ENCODE results near the gene CYP19A1. TPM values are rescaled to one million over a fixed set of nuclear protein-coding genes. Genes with fewer than 3 reads are reported as not detected.

The CYP19A1 gene
- total RNA-seq, 1 donor from 2014 or later, result 0.07 TPM

- H3K9me3 Mint-ChIP-seq, result no peaks in the 10 kb centered on the region
- H3K4me3 Mint-ChIP-seq, result no peak overlapping the region
- TF ChIP-seq CTCF (IDR thresholded peaks at IDR 0.05), result no peak
- H3K4me1 Mint-ChIP-seq, result no peaks in the 10 kb centered on the region
- H3K27ac Mint-ChIP-seq, result no peak overlapping the region
- peaks cover 9% of the 10 kb centered on the region for H3K27me3 Mint-ChIP-seq
- H3K36me3 Mint-ChIP-seq (ENCODE audit: low read depth), result no peaks in the 10 kb centered on the region
- DNase-seq, result no peak
- ChIA-PET POLR2A (no interaction called here), CTCF (interaction anchor here (1.4 to 5.1 kb wide), 2 partner anchors 153 to 220 kb away, joined by 3 to 43 read pairs; no protein-coding TSS in a partner anchor)
- intact Hi-C loops (cut with micrococcal nuclease), result no loop called here
- ATAC-seq (ENCODE audit: low read depth), result no peak
These were observed 44.4 kb upstream of the CYP19A1 start for GRCh38 chr15:51382787-51383186.

GRCh38 chr15:51380999-51381806 lies 42.8 kb upstream of the CYP19A1 start:
- intact Hi-C loops (cut with micrococcal nuclease), result loop anchor here (1.0 to 2.0 kb wide), 5 partner anchors 94 to 218 kb away; no protein-coding TSS in a partner anchor
- no peak overlapping the region for H3K4me3 Mint-ChIP-seq
- H3K4me1 Mint-ChIP-seq, result no peaks in the 10 kb centered on the region
- H3K36me3 Mint-ChIP-seq (ENCODE audit: low read depth), result no peaks in the 10 kb centered on the region
- peaks cover 9% of the 10 kb centered on the region for H3K27me3 Mint-ChIP-seq
- peak; percentile 81 for ATAC-seq (ENCODE audit: low read depth)
- no peak for TF ChIP-seq CTCF (IDR thresholded peaks at IDR 0.05)
- DNase-seq, result no peak
- POLR2A ChIA-PET, result no interaction called here
- H3K27ac Mint-ChIP-seq, result no peak overlapping the region
- CTCF ChIA-PET, result interaction anchor here (0.9 to 5.1 kb wide), 6 partner anchors 9 to 239 kb away, joined by 3 to 43 read pairs (median 4); no protein-coding TSS in a partner anchor
- H3K9me3 Mint-ChIP-seq, result no peaks in the 10 kb centered on the region

DNA sequence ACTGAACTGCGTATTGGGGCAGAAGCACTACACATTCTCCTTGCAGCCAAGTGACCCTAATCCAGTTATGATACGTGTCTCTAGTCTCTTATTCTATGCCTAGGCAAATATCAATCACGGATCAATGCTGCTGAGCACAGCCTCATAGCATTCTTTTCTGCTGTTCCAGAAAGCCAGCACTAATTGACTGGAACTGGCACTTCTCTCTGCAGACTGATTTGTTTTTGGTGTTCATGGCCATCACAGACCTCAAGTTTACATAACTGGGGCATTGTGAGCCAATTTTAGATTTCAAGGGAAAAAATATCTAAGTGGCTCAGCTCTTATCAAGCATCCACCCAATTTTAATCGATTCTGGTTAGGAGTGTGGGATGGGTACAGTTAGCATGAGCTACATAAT lies 41.0 kb upstream of the CYP19A1 start:
- ATAC-seq (ENCODE audit: low read depth) (no peak), DNase-seq (no peak)
- Mint-ChIP-seq H3K9me3 (no peaks in the 10 kb centered on the region), H3K4me3 (no peak overlapping the region), H3K36me3 (ENCODE audit: low read depth) (no peaks in the 10 kb centered on the region), H3K27ac (no peak overlapping the region), H3K4me1 (no peaks in the 10 kb centered on the region), H3K27me3 (peaks cover 5% of the 10 kb centered on the region)
- POLR2A ChIA-PET, result no interaction called here
- CTCF ChIA-PET, result interaction anchor here (1.3 to 5.1 kb wide), 2 partner anchors 9 to 216 kb away, joined by 3 to 43 read pairs; no protein-coding TSS in a partner anchor
- intact Hi-C loops (cut with micrococcal nuclease), result no loop called here
- no peak for TF ChIP-seq CTCF (IDR thresholded peaks at IDR 0.05)

- ChIA-PET CTCF (interaction anchor here (0.6 to 5.1 kb wide), 2 partner anchors 188 to 215 kb away, joined by 4 to 43 read pairs; no protein-coding TSS in a partner anchor), POLR2A (no interaction called here)
- ATAC-seq (ENCODE audit: low read depth) (no peak), DNase-seq (no peak)
- Mint-ChIP-seq H3K27me3 (peaks cover 5% of the 10 kb centered on the region), H3K4me3 (no peak overlapping the region), H3K9me3 (no peaks in the 10 kb centered on the region), H3K27ac (no peak overlapping the region), H3K36me3 (ENCODE audit: low read depth) (no peaks in the 10 kb centered on the region), H3K4me1 (no peaks in the 10 kb centered on the region)
- intact Hi-C loops (cut with micrococcal nuclease), result no loop called here
- TF ChIP-seq CTCF (IDR thresholded peaks at IDR 0.05), result no peak
These were observed 40.0 kb upstream of the CYP19A1 start for GRCh38 chr15:51378406-51378805.

- DNase-seq (no peak), ATAC-seq (ENCODE audit: low read depth) (no peak)
- H3K4me1 Mint-ChIP-seq, result no peaks in the 10 kb centered on the region
- H3K36me3 Mint-ChIP-seq (ENCODE audit: low read depth), result no peaks in the 10 kb centered on the region
- ChIA-PET POLR2A (no interaction called here), CTCF (interaction anchor here (1.0 to 1.1 kb wide), 2 partner anchors 214 kb away, joined by 4 read pairs; no protein-coding TSS in a partner anchor)
- TF ChIP-seq CTCF (IDR thresholded peaks at IDR 0.05), result no peak
- H3K27me3 Mint-ChIP-seq, result no peaks in the 10 kb centered on the region
- intact Hi-C loops (cut with micrococcal nuclease), result no loop called here
- no peak overlapping the region for H3K4me3 Mint-ChIP-seq
- no peak overlapping the region for H3K27ac Mint-ChIP-seq
- no peaks in the 10 kb centered on the region for H3K9me3 Mint-ChIP-seq
These were observed 38.8 kb upstream of the CYP19A1 start for GRCh38 chr15:51377038-51377786.

All from activated B cell treated with CpG ODN at 0.5 μM for 24 hours (primary cell).